ENCODE data around the gene NT5C2.
A peak's percentile ranks its signal among the peaks of the same experiment; 100 is the strongest.
"Not testable (repeated sequence)": the region's sequence is repeated elsewhere in the genome, so short reads cannot be mapped to it uniquely, and the experiment has no call there.

Gene NT5C2

DNA sequence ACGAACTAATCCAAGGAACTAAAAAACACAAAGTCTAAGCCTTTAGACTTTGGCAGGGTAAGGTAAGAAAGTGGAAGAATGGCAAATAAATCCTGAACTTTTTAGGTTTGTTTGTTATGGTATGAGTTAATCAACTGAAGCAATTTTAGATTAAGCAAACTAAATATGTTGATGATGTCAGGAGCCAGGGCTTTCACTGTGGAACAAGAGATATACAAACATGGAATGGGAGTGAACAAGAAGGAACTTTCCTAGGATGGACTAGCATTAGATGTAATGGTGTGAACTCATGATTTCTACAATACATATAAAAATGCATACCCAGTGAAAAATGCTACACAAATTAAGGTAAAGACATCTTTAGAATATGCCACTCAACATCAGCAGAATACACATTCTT, 35.8 kb downstream of the NT5C2 start:
- DNase-seq, result no peak

GRCh38 chr10:103155471-103156085, 37.5 kb downstream of the NT5C2 start:
- DNase-seq, result peak; percentile 20 to 33

GRCh38 chr10:103154521-103155299, 38.4 kb downstream of the NT5C2 start:
- DNase-seq, result peak in 1 of 2 donors; percentile 8

DNA sequence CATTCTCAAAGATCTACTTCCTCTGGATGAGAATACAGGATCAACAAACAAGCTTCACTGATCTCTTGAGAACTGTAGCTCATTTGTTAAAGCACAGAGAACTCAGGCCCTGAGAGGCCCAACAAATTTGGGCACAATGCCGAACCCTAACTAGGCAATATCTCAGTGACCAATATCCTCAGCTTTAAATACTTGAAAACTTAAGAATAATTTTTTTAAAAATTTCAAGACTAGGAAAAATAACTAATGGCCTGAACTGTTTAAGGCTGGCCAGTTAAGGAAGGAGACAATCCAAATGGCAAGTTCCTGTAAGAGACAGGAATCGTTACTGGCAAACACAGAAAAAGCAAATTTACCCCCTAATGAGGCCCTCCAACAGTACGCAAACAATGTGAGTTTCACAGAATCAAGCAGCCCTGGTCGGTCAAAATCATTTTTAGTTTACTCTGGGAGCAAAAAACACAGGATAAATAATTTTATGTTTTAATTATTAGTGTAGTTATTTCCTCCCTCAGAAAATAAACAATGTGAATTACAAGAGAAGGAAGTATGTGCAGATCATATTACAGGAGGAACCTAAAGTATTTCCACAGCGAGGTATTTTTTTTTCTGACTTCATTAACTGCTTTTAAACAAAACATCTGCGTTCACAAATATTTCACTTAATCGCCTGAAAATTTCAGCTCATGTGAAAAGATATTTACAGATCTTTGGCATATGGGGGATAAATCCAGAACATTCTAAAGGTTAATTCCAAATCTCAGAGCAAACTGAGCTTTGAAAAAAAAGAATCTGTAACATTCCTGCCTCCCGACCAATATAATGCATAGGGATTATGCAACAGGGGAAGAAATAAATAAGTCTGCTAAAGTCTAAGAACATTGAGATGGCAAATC, 39.5 kb downstream of the NT5C2 start:
- DNase-seq, result peak in 1 of 2 donors; percentile 37

DNA sequence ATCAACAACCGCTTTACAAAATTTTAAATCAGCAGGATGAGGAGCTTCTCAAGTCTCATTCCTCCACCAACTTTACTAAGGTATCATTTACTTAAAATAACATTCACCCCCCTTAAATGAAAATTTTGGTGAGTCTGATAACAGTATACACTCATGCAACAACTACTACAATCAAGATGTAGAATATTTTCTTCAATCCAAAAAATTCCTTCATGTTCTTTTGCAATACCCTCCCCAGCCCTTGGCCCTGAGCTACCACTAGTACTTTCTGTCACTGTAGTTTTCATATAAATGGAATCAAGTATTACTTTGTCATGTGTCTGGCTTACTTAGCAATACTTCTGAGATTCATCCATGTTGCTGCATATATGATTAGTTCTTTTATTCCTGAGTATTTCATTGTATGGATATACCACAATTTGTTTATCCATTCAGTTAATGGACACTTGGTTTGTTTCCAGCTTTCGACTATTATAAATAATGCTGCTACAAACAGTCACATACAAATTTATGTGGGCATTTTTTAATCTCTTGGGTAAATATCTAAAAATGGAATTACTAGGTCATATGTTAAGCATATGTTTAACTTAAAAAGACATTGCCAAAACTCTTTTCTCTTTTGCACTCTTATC, 43.0 kb downstream of the NT5C2 start:
- DNase-seq, result no peak

- no peak for DNase-seq
Measured at GRCh38 chr10:103147645-103148044, 45.4 kb downstream of the NT5C2 start.

DNA sequence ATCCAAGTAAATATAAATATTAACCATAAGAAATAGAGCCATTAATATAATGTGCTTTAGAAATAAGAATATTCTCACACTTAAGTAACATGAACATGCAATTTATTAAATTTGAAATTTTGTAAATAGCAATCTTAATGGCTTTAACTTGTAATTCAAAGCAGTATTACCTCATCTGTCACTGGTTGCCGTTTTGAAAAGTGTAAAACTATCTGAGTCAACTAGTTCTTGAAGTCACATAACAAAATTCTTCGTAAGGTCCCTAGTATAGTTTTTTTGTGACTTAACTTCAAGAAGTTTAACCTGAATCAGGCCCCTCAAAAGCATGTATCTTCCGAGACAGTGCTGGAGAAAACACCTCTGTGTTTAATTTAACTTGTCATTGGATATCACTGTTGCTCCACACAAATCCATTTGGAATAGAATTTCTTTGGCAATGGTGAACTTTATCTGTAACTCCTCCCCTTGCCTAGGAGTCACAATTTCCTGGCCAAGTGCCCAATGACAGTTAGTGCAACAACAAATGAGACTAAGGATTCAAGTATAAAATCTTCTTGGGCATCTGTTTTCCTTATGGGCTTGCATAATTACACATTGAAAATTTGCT, 47.1 kb downstream of the NT5C2 start:
- DNase-seq, result no peak

DNA sequence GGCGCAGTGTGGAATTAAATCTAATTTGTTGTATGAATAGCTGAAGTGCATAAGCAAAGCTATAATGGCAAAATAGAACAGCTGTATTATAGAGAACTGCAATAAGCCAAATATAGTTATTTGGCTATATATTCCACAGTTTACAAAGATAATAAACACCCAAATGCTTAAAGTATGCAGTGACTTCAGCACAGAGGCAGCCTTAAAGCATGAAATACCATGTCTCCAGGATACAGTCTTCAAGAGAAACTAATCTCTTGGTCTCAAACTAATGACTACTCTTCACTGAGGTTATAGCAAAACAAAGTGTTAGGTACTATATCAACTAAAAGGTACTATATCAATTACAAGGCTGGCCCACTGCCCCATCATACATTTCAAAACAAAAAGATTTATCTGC, 48.0 kb downstream of the NT5C2 start:
- no peak for DNase-seq

DNA sequence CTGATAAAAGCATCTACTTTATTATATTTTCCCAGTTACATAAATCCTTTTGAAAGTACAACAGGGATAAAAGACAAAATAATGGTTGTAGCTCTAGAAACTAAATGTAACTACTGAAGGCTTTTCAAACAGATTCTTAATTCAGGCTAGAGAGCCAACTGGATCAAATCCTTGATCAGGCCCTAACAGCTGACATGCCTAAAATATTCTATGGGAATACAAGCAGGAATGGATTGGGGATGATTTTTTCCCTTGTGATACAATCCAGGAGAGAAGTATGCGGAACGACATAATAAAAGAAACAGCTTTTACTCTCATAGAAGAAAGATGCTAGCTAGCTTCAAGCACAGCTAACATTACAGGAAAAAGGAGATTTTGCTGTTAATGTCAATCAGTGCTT, 49.0 kb downstream of the NT5C2 start:
- no peak for DNase-seq

DNA sequence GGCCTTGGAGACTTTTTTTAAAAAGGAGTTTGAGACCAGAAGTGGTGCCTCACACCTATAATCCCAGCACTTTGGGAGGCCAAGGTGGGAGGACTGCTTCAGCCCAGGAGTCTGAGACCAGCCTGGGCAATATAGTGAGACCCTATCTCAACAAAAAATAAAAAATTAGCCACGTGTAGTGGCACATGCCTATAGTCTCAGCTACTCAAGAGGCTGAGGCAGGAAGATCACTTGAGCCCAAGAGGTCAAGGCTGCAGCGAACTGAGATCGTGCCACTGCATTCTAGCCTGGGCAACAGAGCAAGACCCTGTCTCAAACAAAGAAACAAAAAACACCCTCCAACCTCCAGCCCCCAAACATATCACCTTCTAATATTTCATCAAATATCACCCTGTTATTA, 49.4 kb downstream of the NT5C2 start:
- not testable (repeated sequence) for DNase-seq

DNA sequence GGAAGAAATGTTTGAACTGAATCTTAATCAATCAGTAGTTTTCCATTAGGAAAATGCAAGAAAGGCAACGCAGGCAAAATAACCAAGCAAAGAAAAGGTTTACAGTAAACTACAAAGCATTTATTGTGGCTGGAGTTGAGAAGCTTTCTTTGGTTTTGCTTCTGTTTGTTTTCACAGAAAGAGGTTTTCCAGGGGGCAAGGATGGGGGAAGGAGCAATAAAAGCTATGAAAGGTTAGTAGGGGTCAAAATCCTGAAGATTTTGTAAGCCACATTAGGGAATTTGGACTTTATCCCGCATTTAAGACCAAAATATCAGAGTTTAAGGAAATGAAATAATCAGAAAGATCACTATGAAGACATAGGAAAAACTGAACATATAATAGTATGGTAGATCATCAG, 51.1 kb downstream of the NT5C2 start:
- no peak for DNase-seq

DNA sequence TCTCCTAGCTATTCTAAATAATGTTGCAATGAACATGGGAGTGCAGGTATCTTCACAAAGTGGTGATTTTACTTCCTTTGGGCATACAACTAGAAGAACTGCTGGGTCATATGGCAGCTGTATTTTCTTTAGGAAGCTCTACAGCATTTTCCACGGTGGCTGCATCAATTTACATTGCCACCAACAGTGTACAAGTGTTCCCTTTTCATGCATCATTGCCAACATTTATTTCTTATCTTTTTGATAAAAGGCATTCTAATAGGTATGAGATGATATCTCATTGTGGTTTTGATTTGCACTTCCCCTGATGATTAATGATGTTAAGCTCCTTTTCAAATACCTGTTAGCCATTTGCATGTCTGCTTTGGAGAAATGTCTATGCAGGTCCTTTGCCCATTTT, 52.6 kb downstream of the NT5C2 start:
- no peak for DNase-seq

- peak in 1 of 2 donors; percentile 3 for DNase-seq
Measured at GRCh38 chr10:103139803-103140202, 53.3 kb downstream of the NT5C2 start.

DNA sequence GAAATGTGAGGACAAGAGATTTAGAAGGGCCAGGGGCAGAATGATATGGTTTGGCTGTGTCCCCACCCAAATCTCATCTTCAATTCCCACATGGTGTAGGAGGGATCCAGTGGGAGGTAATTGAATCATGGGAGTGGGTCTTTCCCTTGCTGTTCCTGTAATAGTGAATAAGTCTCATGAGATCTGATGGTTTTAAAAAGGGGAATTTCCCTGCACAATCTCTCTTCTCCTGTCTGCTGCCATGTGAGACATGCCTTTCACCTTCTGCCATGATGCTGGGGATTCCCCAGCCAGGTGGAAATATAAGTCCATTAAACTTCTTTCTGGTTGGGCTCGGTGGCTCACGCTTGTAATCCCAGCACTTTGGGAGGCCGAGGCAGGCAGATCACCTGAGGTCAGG, 57.9 kb downstream of the NT5C2 start:
- DNase-seq, result not testable (repeated sequence)

DNA sequence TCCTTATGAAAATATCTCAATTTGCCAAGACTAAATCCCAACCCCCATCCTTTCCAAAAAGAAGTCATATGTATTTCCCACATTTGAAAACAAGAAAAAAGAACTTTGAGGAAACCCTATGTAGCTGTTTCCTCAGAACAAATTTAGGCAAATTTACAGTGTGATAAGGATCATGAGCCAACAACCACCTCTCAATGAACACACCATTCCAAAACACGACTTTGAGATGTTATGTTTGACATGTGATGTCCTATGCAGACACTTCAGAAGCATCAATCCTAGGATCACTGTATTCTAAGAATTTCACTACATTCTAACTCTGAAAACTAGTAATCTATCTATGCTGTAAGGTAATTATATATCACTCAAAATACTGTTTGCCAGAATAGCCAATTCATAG, 62.2 kb downstream of the NT5C2 start:
- no peak for DNase-seq

GRCh38 chr10:103130180-103130579, 62.9 kb downstream of the NT5C2 start:
- DNase-seq, result not testable (repeated sequence)

DNA sequence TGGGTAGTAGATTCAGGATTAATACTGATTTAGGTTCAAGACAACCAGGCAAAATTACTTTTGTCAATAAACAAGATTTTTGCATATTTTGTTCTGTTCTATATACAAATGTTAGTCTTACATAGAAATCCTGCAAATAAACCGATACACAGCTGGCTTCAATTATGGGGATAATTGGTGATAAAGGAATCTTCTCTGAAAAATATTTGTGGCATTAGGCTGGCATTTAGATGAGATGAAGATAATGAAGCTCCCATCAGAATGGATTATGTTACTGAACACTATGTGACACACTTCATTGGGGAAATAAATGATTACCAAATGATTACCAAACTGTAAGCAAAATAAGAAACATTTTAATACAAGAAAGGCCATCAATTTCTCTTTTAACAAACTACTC, 65.8 kb downstream of the NT5C2 start:
- DNase-seq, result no peak

- no peak for DNase-seq
Measured at GRCh38 chr10:103125323-103126267, 67.5 kb downstream of the NT5C2 start.

GRCh38 chr10:103124420-103125096, 68.5 kb downstream of the NT5C2 start:
- no peak for DNase-seq

DNA sequence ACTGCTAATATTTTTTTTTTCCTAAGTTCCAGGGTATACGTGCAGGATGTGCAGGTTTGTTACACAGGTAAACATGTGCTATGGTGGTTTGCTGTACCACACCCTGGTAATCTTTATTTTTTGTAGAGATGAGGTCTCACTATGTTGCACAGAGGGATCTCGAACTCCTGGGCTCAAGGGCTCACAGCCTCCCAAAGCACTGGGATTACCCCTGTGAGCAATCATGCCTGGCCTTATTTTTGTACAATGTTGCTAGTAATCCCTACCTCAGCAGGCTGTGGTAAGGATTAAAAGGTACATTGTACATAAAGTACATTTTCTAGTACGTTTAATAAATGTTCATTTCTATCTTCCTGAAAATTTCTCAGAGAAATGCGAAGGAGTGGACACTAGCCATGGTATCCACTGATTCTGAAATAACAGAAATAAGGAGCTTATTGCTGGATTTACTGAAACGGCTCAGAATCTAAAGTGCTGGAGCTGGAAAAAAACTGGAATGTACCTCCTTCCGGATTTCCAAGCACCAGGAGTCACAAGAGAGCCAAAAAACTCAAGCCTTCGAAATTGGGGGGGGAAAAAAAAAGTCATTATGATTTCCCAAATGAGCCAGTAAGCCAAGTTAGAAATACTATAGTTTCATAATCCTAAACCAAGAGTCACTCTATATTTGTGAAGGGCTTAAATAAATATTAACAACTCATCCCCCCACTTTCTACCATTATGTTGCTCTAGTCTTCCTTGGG, 69.6 kb downstream of the NT5C2 start:
- DNase-seq, result no peak
